ENCODE data around the gene ADAMTSL4. TPM values are rescaled to one million over a fixed set of nuclear protein-coding genes. Genes with fewer than 3 reads are reported as not detected.

The ADAMTSL4 gene
- total RNA-seq, 1 experiment from 2014 or later, result 9.5 TPM

- intact Hi-C loops (cut with micrococcal nuclease; ENCODE audit: unreplicated experiment) (no loop called here), in situ Hi-C loops (cut with HindIII; ENCODE audit: low pct_unique_long_range_greater_than_20kb, low sequenced_read_pairs) (no loop called here)
- Histone ChIP-seq H3K9me3 (ENCODE audit: control insufficient read depth, insufficient read depth, low read depth, low read length) (no peaks in the 10 kb centered on the region), H3K36me3 (ENCODE audit: control insufficient read depth, insufficient read depth, low read length) (no peaks in the 10 kb centered on the region), H3K27me3 (ENCODE audit: control insufficient read depth, insufficient read depth, low read length) (no peaks in the 10 kb centered on the region), H3K4me3 (ENCODE audit: low read depth in 2 of 2, low read length in 2 of 2) (no peak overlapping the region), H3K27ac (ENCODE audit: low read length) (no peak overlapping the region), H3K4me1 (ENCODE audit: control insufficient read depth, insufficient read depth, low read length) (no peaks in the 10 kb centered on the region)
- POLR2A ChIA-PET, result no interaction called here
- CTCF ChIA-PET, result interaction anchor here (0.5 to 0.6 kb wide), 3 partner anchors 47 to 334 kb away, joined by 3 to 4 read pairs (median 3); no protein-coding TSS in a partner anchor
- TF ChIP-seq POLR2AphosphoS5 (IDR thresholded peaks at IDR 0.05; ENCODE audit: low read depth, low read length) (no peak), TCF7L2 (IDR thresholded peaks at IDR 0.05; ENCODE audit: low read depth, low read length) (no peak), SIN3A (IDR thresholded peaks at IDR 0.05; ENCODE audit: borderline replicate concordance, insufficient read depth, low read depth, low read length) (no peak)
- TF ChIP-seq, protein P1, sequence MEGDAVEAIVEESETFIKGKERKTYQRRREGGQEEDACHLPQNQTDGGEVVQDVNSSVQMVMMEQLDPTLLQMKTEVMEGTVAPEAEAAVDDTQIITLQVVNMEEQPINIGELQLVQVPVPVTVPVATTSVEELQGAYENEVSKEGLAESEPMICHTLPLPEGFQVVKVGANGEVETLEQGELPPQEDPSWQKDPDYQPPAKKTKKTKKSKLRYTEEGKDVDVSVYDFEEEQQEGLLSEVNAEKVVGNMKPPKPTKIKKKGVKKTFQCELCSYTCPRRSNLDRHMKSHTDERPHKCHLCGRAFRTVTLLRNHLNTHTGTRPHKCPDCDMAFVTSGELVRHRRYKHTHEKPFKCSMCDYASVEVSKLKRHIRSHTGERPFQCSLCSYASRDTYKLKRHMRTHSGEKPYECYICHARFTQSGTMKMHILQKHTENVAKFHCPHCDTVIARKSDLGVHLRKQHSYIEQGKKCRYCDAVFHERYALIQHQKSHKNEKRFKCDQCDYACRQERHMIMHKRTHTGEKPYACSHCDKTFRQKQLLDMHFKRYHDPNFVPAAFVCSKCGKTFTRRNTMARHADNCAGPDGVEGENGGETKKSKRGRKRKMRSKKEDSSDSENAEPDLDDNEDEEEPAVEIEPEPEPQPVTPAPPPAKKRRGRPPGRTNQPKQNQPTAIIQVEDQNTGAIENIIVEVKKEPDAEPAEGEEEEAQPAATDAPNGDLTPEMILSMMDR (IDR thresholded peaks at IDR 0.05), result no peak
- TF ChIP-seq, protein P2, sequence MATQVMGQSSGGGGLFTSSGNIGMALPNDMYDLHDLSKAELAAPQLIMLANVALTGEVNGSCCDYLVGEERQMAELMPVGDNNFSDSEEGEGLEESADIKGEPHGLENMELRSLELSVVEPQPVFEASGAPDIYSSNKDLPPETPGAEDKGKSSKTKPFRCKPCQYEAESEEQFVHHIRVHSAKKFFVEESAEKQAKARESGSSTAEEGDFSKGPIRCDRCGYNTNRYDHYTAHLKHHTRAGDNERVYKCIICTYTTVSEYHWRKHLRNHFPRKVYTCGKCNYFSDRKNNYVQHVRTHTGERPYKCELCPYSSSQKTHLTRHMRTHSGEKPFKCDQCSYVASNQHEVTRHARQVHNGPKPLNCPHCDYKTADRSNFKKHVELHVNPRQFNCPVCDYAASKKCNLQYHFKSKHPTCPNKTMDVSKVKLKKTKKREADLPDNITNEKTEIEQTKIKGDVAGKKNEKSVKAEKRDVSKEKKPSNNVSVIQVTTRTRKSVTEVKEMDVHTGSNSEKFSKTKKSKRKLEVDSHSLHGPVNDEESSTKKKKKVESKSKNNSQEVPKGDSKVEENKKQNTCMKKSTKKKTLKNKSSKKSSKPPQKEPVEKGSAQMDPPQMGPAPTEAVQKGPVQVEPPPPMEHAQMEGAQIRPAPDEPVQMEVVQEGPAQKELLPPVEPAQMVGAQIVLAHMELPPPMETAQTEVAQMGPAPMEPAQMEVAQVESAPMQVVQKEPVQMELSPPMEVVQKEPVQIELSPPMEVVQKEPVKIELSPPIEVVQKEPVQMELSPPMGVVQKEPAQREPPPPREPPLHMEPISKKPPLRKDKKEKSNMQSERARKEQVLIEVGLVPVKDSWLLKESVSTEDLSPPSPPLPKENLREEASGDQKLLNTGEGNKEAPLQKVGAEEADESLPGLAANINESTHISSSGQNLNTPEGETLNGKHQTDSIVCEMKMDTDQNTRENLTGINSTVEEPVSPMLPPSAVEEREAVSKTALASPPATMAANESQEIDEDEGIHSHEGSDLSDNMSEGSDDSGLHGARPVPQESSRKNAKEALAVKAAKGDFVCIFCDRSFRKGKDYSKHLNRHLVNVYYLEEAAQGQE (IDR thresholded peaks at IDR 0.05; ENCODE audit: insufficient read depth in 1 of 2, low read depth in 2 of 2, low read length in 1 of 2), result no peak
- DNase-seq (ENCODE audit: low read depth, low spot score) (no peak), ATAC-seq (no peak)
- BruUV-seq (replicated peaks), result no TSS peak
These were observed 34.9 kb upstream of the ADAMTSL4 start for GRCh38 chr1:150514260-150514659.

- no peaks in the 10 kb centered on the region for H3K36me3 ChIP-seq (ENCODE audit: control insufficient read depth, insufficient read depth, low read length)
- intact Hi-C loops (cut with micrococcal nuclease; ENCODE audit: unreplicated experiment) (no loop called here), in situ Hi-C loops (cut with HindIII; ENCODE audit: low pct_unique_long_range_greater_than_20kb, low sequenced_read_pairs) (no loop called here)
- no TSS peak for BruUV-seq (replicated peaks)
- ChIA-PET POLR2A (no interaction called here), CTCF (interaction anchor here (0.5 to 1.1 kb wide), 4 partner anchors 18 to 333 kb away, joined by 3 to 4 read pairs (median 4); no protein-coding TSS in a partner anchor)
- ATAC-seq (peak; percentile 31), DNase-seq (ENCODE audit: low read depth, low spot score) (no peak)
- no peaks in the 10 kb centered on the region for H3K27me3 ChIP-seq (ENCODE audit: control insufficient read depth, insufficient read depth, low read length)
- H3K4me3 ChIP-seq (ENCODE audit: low read depth in 2 of 2, low read length in 2 of 2), result peak overlapping the region; percentile 66 to 74
- H3K4me1 ChIP-seq (ENCODE audit: control insufficient read depth, insufficient read depth, low read length), result no peaks in the 10 kb centered on the region
- peak overlapping the region; percentile 76 for H3K27ac ChIP-seq (ENCODE audit: low read length)
- H3K9me3 ChIP-seq (ENCODE audit: control insufficient read depth, insufficient read depth, low read depth, low read length), result no peaks in the 10 kb centered on the region
- TF ChIP-seq SIN3A (IDR thresholded peaks at IDR 0.05; ENCODE audit: borderline replicate concordance, insufficient read depth, low read depth, low read length) (no peak), TCF7L2 (IDR thresholded peaks at IDR 0.05; ENCODE audit: low read depth, low read length) (no peak), POLR2AphosphoS5 (IDR thresholded peaks at IDR 0.05; ENCODE audit: low read depth, low read length) (no peak)
- TF ChIP-seq, protein P2 (IDR thresholded peaks at IDR 0.05; ENCODE audit: insufficient read depth in 1 of 2, low read depth in 2 of 2, low read length in 1 of 2), result no peak
- TF ChIP-seq, protein P1 (IDR thresholded peaks at IDR 0.05), result no peak
These were observed 34.3 kb upstream of the ADAMTSL4 start for GRCh38 chr1:150514913-150515327.

All from Panc1 (cell line).